ENCODE data around the gene NXPE3. TPM values are rescaled to one million over a fixed set of nuclear protein-coding genes. Genes with fewer than 3 reads are reported as not detected.
A peak's percentile ranks its signal among the peaks of the same experiment; 100 is the strongest.

Gene NXPE3
- polyA plus RNA-seq, 3 donors, result 14.6 to 35.8 (median 19.8) TPM

DNA sequence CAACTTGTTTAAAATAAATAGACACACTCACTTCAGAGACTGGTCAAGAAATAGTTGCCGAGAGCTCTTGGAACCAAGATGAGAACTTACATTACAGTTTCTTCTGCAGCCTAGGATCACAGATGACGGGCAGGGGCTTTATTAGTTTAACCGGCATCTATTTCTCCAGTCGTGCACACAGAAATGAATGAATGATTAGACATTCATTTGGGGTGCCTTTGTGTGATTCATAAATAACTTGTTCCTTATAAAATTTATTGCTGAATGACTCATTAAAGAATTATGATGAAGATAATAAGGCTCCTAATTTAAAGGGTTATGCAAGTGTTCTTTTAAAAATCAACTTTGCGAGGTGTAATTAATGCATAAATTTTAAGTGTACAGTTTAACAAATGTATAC lies 91.1 kb downstream of the NXPE3 start:
- H3K9ac ChIP-seq (ENCODE audit: insufficient read depth, low read length, poor library complexity, severe bottlenecking), result no peak overlapping the region
- H2AFZ ChIP-seq (ENCODE audit: insufficient read depth, low read depth, low read length, poor library complexity, severe bottlenecking), result no peak overlapping the region
- Mint-ChIP-seq H3K27me3 (ENCODE audit: low read depth in 3 of 3) (peaks cover 0 to 2% (median 0%) of the 10 kb centered on the region in 3 donors), H3K27ac (no peak overlapping the region), H3K9me3 (no peaks in the 10 kb centered on the region), H3K36me3 (peaks cover 3 to 5% of the 10 kb centered on the region in 2 donors), H3K4me3 (no peak overlapping the region), H3K4me1 (peaks cover 43% of the 10 kb centered on the region)
- WGBS (ENCODE audit: insufficient coverage), result 100% methylated on average over 1 of the region's 5 CpGs
- H3K9me3 ChIP-seq (replicated peaks in 1 of 2; ENCODE audit: control insufficient read depth in 1 of 2, insufficient read depth in 1 of 2, low read length in 2 of 2), result no peaks in the 10 kb centered on the region
- H3K4me2 ChIP-seq (replicated peaks; ENCODE audit: extremely low read depth, low read length, poor library complexity, severe bottlenecking), result no peak overlapping the region
- H4K20me1 ChIP-seq (ENCODE audit: insufficient read depth, low read length), result no peaks in the 10 kb centered on the region
- H3K27me3 ChIP-seq (ENCODE audit: control insufficient read depth in 2 of 2, insufficient read depth in 2 of 2, low read length in 2 of 2), result no peaks in the 10 kb centered on the region
- TF ChIP-seq, protein P1, sequence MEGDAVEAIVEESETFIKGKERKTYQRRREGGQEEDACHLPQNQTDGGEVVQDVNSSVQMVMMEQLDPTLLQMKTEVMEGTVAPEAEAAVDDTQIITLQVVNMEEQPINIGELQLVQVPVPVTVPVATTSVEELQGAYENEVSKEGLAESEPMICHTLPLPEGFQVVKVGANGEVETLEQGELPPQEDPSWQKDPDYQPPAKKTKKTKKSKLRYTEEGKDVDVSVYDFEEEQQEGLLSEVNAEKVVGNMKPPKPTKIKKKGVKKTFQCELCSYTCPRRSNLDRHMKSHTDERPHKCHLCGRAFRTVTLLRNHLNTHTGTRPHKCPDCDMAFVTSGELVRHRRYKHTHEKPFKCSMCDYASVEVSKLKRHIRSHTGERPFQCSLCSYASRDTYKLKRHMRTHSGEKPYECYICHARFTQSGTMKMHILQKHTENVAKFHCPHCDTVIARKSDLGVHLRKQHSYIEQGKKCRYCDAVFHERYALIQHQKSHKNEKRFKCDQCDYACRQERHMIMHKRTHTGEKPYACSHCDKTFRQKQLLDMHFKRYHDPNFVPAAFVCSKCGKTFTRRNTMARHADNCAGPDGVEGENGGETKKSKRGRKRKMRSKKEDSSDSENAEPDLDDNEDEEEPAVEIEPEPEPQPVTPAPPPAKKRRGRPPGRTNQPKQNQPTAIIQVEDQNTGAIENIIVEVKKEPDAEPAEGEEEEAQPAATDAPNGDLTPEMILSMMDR (IDR thresholded peaks at IDR 0.05), result no peak
- H3K27ac ChIP-seq (ENCODE audit: low read depth in 1 of 2, low read length in 2 of 2), result no peak overlapping the region
- no peak overlapping the region for H3K4me3 ChIP-seq (replicated peaks in 1 of 3; ENCODE audit: low read depth in 2 of 3, low read length in 3 of 3)
- no peaks in the 10 kb centered on the region for H3K79me2 ChIP-seq (ENCODE audit: insufficient read depth, low read length)
- DNase-seq, result no peak
- no peaks in the 10 kb centered on the region for H3K36me3 ChIP-seq (replicated peaks in 1 of 2; ENCODE audit: control insufficient read depth in 1 of 2, insufficient read depth in 2 of 2, low read length in 2 of 2)
- peaks cover 35 to 37% of the 10 kb centered on the region in 2 donors for H3K4me1 ChIP-seq (ENCODE audit: control insufficient read depth in 1 of 2, insufficient read depth in 2 of 2, low read length in 2 of 2)
- intact Hi-C loops (cut with micrococcal nuclease), result loop anchor here in 1 of 2 donors (10.0 kb wide), 1 partner anchor 65 kb away; no protein-coding TSS in a partner anchor

DNA sequence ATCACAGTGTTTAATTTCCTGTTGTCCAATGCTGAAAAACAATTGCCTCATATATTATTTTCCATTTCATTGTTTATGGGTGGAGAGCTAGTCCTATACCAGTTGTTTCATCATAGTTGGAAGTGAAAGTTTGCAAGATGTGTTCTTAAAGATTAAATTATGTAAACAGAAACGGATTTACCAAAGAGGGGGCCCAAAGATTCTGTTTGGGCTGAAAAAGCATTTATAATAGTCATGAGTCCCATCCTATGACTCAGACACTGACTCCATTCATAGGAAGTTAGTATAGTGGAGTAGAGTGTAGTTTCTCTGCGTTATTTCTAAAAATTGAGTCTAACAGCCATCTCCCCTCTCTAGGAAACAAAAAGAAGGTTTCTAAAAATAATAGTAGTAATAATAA lies 94.6 kb downstream of the NXPE3 start:
- peaks cover 67 to 69% of the 10 kb centered on the region in 2 donors for H3K4me1 ChIP-seq (ENCODE audit: control insufficient read depth in 1 of 2, insufficient read depth in 2 of 2, low read length in 2 of 2)
- no peak overlapping the region for H3K4me3 Mint-ChIP-seq
- TF ChIP-seq, protein P1 (IDR thresholded peaks at IDR 0.05), result no peak
- H3K9ac ChIP-seq (ENCODE audit: insufficient read depth, low read length, poor library complexity, severe bottlenecking), result no peak overlapping the region
- no peaks in the 10 kb centered on the region for H4K20me1 ChIP-seq (ENCODE audit: insufficient read depth, low read length)
- peak overlapping the region; percentile 83 to 97 (median 91) for H3K27ac Mint-ChIP-seq
- H3K27me3 Mint-ChIP-seq (ENCODE audit: low read depth in 3 of 3), result no peaks in the 10 kb centered on the region
- H3K4me2 ChIP-seq (replicated peaks; ENCODE audit: extremely low read depth, low read length, poor library complexity, severe bottlenecking), result peak overlapping the region; percentile 44
- H3K4me1 Mint-ChIP-seq, result peaks cover 65% of the 10 kb centered on the region
- WGBS (ENCODE audit: insufficient coverage), result no CpG with 5 or more reads among the region's 2 CpGs
- peaks cover 0 to 3% (median 0%) of the 10 kb centered on the region in 7 donors for H3K9me3 Mint-ChIP-seq
- peaks cover 3% of the 10 kb centered on the region in 2 donors for H3K36me3 Mint-ChIP-seq
- no peaks in the 10 kb centered on the region for H3K36me3 ChIP-seq (replicated peaks in 1 of 2; ENCODE audit: control insufficient read depth in 1 of 2, insufficient read depth in 2 of 2, low read length in 2 of 2)
- H3K27ac ChIP-seq (ENCODE audit: low read depth in 1 of 2, low read length in 2 of 2), result peak overlapping the region; percentile 55 to 84
- intact Hi-C loops (cut with micrococcal nuclease), result loop anchor here in 1 of 2 donors (10.0 kb wide), 1 partner anchor 61 kb away; no protein-coding TSS in a partner anchor
- H2AFZ ChIP-seq (ENCODE audit: insufficient read depth, low read depth, low read length, poor library complexity, severe bottlenecking), result no peak overlapping the region
- H3K79me2 ChIP-seq (ENCODE audit: insufficient read depth, low read length), result no peaks in the 10 kb centered on the region
- DNase-seq, result peak; percentile 79 to 90 (median 88)
- no peaks in the 10 kb centered on the region for H3K9me3 ChIP-seq (replicated peaks in 1 of 2; ENCODE audit: control insufficient read depth in 1 of 2, insufficient read depth in 1 of 2, low read length in 2 of 2)
- peak overlapping the region in 1 of 3 experiments; percentile 24 for H3K4me3 ChIP-seq (replicated peaks in 1 of 3; ENCODE audit: low read depth in 2 of 3, low read length in 3 of 3)
- no peaks in the 10 kb centered on the region for H3K27me3 ChIP-seq (ENCODE audit: control insufficient read depth in 2 of 2, insufficient read depth in 2 of 2, low read length in 2 of 2)

All from CD14-positive monocyte (primary cell).